Neutrophil (primary cell): ENCODE data around the gene WDR90.

Experiments used
- H3K27ac ChIP-seq: fragments of 200-600 bp; sonication (generic); 2 replicates; pipeline ENCODE4 v1.5.1; 2016; ENCODE audit warnings: mild to moderate bottlenecking, moderate library complexity
- H3K27me3 ChIP-seq: fragments of 200-600 bp; sonication (generic); 2 replicates; pipeline ENCODE4 v1.6.0; 2016; ENCODE audit warnings: mild to moderate bottlenecking
- H3K36me3 ChIP-seq: fragments of 200-600 bp; sonication (generic); 2 replicates; pipeline ENCODE4 v1.5.1; 2017
- H3K4me1 ChIP-seq, 2 experiments: fragments of 200-600 bp in 1 of 2; sonication (generic) in 1 of 2; 1 replicate in 1 of 2; 2 replicates in 1 of 2; pipeline versions ENCODE4 v1.5.1 to v1.6.1; 2013 to 2016; ENCODE audit warnings: low read depth in 1 of 2, low read length in 1 of 2, mild to moderate bottlenecking in 1 of 2, moderate library complexity in 1 of 2; ENCODE audit not compliant: control insufficient read depth in 1 of 2, insufficient read depth in 1 of 2
- H3K4me3 ChIP-seq, 2 experiments: fragments of 200-600 bp in 1 of 2; sonication (generic) in 1 of 2; 1 replicate in 1 of 2; 2 replicates in 1 of 2; pipeline ENCODE4 v1.5.1; 2013 to 2016; ENCODE audit warnings: low read depth in 1 of 2, low read length in 1 of 2, mild to moderate bottlenecking in 1 of 2, moderate library complexity in 1 of 2
- H3K9me3 ChIP-seq: fragments of 200-600 bp; sonication (generic); 2 replicates; pipeline ENCODE4 v1.5.1; 2016
- TF ChIP-seq, protein P1 (sequence below): fragments of 200-600 bp; sonication (generic); IDR thresholded peaks from 2 replicates; pipeline ENCODE4 v1.5.1; 2016; ENCODE audit warnings: antibody characterized with exemption

Gene WDR90

DNA sequence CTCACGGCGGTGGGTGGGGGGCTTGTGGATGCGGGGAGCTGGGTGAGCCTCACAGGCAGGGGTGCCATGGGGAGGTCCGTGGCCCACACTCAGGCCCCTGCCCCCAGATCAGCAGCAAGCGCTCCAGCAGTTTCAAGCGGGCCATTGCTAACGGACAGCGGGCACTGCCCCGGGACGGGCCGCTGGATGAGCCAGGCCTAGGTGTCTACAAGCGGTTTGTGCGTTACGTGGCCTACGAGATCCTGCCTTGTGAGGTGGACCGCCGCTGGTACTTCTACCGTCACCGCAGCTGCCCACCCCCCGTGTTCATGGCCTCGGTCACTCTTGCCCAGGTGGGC, 27.4 kb downstream of the WDR90 start:
- H3K36me3 ChIP-seq: peaks cover 32% of the 10 kb centered on the region
- TF ChIP-seq, protein P1, sequence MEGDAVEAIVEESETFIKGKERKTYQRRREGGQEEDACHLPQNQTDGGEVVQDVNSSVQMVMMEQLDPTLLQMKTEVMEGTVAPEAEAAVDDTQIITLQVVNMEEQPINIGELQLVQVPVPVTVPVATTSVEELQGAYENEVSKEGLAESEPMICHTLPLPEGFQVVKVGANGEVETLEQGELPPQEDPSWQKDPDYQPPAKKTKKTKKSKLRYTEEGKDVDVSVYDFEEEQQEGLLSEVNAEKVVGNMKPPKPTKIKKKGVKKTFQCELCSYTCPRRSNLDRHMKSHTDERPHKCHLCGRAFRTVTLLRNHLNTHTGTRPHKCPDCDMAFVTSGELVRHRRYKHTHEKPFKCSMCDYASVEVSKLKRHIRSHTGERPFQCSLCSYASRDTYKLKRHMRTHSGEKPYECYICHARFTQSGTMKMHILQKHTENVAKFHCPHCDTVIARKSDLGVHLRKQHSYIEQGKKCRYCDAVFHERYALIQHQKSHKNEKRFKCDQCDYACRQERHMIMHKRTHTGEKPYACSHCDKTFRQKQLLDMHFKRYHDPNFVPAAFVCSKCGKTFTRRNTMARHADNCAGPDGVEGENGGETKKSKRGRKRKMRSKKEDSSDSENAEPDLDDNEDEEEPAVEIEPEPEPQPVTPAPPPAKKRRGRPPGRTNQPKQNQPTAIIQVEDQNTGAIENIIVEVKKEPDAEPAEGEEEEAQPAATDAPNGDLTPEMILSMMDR: no peak
- no peak overlapping the region for H3K27ac ChIP-seq
- no peaks in the 10 kb centered on the region for H3K9me3 ChIP-seq
- peaks cover 22 to 51% of the 10 kb centered on the region in 2 experiments for H3K4me1 ChIP-seq
- H3K27me3 ChIP-seq: peaks cover 44% of the 10 kb centered on the region
- no peak overlapping the region for H3K4me3 ChIP-seq

DNA sequence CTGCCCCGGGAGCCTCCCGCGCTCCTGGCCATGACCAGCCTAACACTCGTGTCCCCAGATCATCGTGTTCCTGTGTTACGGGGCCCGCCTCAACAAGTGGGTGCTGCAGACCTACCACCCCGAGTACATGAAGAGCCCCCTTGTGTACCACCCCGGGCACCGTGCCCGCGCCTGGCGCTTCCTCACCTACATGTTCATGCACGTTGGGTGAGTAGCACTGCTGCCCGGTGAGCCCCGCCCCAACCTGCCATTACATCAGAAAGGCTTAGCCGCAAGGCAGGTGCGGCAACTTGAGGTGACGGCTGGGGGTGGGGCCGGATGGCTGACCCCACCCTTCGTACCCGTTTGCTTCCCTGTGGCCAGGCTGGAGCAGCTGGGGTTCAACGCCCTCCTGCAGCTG, 27.7 kb downstream of the WDR90 start:
- H3K27ac ChIP-seq: no peak overlapping the region
- H3K36me3 ChIP-seq: peaks cover 32% of the 10 kb centered on the region
- peaks cover 26 to 54% of the 10 kb centered on the region in 2 experiments for H3K4me1 ChIP-seq
- TF ChIP-seq, protein P1: no peak
- no peaks in the 10 kb centered on the region for H3K9me3 ChIP-seq
- no peak overlapping the region for H3K4me3 ChIP-seq
- peaks cover 44% of the 10 kb centered on the region for H3K27me3 ChIP-seq

DNA sequence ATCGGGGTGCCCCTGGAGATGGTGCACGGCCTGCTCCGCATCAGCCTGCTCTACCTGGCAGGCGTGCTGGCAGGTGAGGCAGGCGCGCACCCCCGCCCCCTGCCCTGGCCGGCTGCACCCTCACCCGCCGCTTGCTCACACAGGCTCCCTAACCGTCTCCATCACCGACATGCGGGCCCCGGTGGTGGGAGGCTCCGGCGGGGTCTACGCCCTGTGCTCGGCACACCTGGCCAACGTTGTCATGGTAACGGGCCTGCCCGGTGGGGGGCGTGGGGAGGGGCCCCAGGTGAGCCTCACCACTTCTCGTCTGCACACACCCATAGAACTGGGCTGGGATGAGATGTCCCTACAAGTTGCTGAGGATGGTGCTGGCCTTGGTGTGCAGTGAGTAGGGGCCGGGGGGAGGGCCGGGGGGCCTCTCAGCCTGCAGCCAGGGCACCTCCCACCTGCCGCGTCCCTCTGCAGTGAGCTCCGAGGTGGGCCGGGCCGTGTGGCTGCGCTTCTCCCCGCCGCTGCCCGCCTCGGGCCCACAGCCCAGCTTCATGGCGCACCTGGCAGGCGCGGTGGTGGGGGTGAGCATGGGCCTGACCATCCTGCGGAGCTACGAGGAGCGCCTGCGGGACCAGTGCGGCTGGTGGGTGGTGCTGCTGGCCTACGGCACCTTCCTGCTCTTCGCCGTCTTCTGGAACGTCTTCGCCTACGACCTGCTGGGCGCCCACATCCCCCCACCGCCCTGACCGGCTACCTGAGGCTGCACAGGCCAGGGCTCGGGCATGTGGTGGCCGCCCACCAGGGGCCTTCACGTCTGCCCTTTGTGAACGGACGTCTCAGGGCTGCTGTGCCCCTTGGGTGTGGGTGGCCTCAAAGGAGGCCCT, 28.4 kb downstream of the WDR90 start:
- Histone ChIP-seq H3K4me3 (no peak overlapping the region), H3K36me3 (peaks cover 32% of the 10 kb centered on the region), H3K27ac (no peak overlapping the region), H3K4me1 (peaks cover 27 to 58% of the 10 kb centered on the region in 2 experiments), H3K27me3 (peaks cover 44% of the 10 kb centered on the region), H3K9me3 (no peaks in the 10 kb centered on the region)
- TF ChIP-seq, protein P1: no peak

DNA sequence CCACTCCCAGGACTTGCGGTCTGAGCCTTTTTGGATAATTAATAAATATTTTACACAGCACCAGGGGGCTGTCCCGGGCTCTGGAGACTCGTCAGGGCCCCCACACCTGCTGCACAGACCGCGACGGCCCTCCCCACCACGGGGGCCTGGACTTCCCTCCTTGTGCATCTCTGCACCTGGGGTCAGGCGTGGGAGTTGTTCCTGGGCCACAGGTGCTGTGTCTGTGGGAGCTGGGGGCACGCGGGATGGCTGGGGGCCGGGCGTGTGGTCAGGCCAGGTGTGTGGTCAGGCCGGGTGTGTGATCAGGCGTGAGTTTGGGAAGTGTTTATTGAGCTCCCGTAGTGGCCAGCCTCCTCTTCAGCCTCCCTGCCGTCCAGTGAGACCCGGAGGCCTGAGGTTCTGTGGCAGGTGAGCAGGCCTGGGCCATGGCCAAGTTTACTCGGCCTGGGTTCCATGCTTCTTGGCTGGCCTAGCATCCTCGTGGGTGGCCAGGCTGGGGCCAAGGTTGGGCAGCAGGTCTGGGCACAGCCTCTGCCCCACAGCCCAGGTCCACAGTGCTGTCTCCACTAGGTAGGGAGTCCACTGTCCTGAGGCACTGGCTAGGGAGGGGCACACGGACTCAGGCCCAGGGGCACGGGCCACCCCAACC, 29.2 kb downstream of the WDR90 start:
- Histone ChIP-seq H3K9me3 (no peaks in the 10 kb centered on the region), H3K36me3 (peaks cover 28% of the 10 kb centered on the region), H3K27me3 (peaks cover 44% of the 10 kb centered on the region), H3K27ac (no peak overlapping the region), H3K4me3 (no peak overlapping the region), H3K4me1 (peaks cover 30 to 63% of the 10 kb centered on the region in 2 experiments)
- TF ChIP-seq, protein P1: no peak

DNA sequence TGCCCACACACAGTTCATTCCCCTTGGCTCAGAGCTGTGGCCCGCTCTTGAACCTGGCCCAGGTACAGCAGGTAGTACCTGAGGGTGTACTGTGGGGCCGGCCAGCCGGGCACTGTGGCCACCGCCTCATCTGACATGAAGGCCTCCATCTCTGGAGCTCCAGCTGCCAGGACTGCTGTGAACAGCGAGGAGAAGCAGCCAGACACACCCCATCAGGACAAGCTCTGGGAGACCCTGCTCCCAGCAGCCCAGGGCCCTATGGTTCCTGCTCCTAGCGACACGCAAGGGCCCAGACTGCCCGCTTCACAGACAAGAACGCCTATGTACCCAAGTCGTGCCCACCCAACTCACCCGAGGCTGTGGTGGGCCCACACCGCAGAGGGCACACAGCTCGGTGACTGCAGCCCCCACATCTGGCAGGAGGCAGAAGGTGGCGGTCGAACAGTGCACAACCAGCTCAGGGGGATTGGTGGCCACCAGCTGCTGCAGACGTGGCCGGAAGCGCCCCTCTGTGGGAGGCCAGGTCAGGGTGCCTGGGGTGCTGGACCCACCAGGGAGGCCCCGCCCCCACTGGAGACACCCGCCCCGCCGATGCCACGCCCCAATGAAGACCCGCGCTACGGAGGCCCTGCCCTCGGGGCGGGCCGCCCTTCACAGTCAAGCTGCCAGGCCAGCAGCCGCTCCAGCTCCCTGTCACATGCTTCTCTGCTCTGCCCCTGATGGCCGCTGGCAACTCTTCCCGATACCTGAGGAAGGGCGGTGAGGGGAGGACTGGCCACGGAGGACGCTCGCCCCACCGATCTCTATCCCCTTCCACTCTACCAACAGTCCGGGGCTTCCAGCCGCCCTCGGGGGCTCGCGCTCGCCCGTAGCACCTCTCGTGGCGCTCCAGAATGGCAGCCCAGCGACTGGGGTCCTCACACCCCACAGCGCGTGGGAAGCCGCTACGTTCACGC, 30.0 kb downstream of the WDR90 start:
- Histone ChIP-seq H3K27me3 (peaks cover 43% of the 10 kb centered on the region), H3K27ac (peak overlapping the region; percentile 86), H3K4me3 (peak overlapping the region; percentile 42 to 91), H3K4me1 (peaks cover 37 to 69% of the 10 kb centered on the region in 2 experiments), H3K36me3 (peaks cover 20% of the 10 kb centered on the region), H3K9me3 (no peaks in the 10 kb centered on the region)
- TF ChIP-seq, protein P1: no peak
